ENCODE data around the gene TYMP.

TYMP gene

GRCh38 chr22:50556703-50557102, 26.9 kb upstream of the TYMP start:
- Histone ChIP-seq H3K4me3 (no peak overlapping the region), H3K27ac (no peak overlapping the region), H3K9me3 (ENCODE audit: low read depth, low read length) (no peaks in the 10 kb centered on the region), H3K9ac (ENCODE audit: insufficient read length) (no peak overlapping the region), H3K36me3 (ENCODE audit: insufficient read depth, low read length) (no peaks in the 10 kb centered on the region)
- no peak for TF ChIP-seq FOXP2 (optimal IDR thresholded peaks at IDR 0.05; ENCODE audit: control extremely low read depth, extremely low read length, insufficient read depth)
- no peak for TF ChIP-seq POLR2AphosphoS5 (IDR thresholded peaks at IDR 0.05; ENCODE audit: borderline replicate concordance, low read depth, low read length)
- no peak for TF ChIP-seq EZH2 (IDR thresholded peaks at IDR 0.05)
- DNase-seq (ENCODE audit: low read depth, low spot score), result no peak

- no peak for DNase-seq (ENCODE audit: low read depth, low spot score)
- TF ChIP-seq EZH2 (IDR thresholded peaks at IDR 0.05) (no peak), POLR2AphosphoS5 (IDR thresholded peaks at IDR 0.05; ENCODE audit: borderline replicate concordance, low read depth, low read length) (no peak), FOXP2 (optimal IDR thresholded peaks at IDR 0.05; ENCODE audit: control extremely low read depth, extremely low read length, insufficient read depth) (no peak)
- Histone ChIP-seq H3K9me3 (ENCODE audit: low read depth, low read length) (no peaks in the 10 kb centered on the region), H3K9ac (ENCODE audit: insufficient read length) (no peak overlapping the region), H3K4me3 (no peak overlapping the region), H3K36me3 (ENCODE audit: insufficient read depth, low read length) (no peaks in the 10 kb centered on the region), H3K27ac (no peak overlapping the region)
Observed at GRCh38 chr22:50553310-50553709, 23.5 kb upstream of the TYMP start.

GRCh38 chr22:50551160-50551752, 21.4 kb upstream of the TYMP start:
- TF ChIP-seq FOXP2 (optimal IDR thresholded peaks at IDR 0.05; ENCODE audit: control extremely low read depth, extremely low read length, insufficient read depth), result no peak
- no peak for TF ChIP-seq POLR2AphosphoS5 (IDR thresholded peaks at IDR 0.05; ENCODE audit: borderline replicate concordance, low read depth, low read length)
- no peak for TF ChIP-seq EZH2 (IDR thresholded peaks at IDR 0.05)
- no peak overlapping the region for H3K9ac ChIP-seq (ENCODE audit: insufficient read length)
- H3K36me3 ChIP-seq (ENCODE audit: insufficient read depth, low read length), result no peaks in the 10 kb centered on the region
- no peak overlapping the region for H3K4me3 ChIP-seq
- H3K9me3 ChIP-seq (ENCODE audit: low read depth, low read length), result no peaks in the 10 kb centered on the region
- H3K27ac ChIP-seq, result no peak overlapping the region
- no peak for DNase-seq (ENCODE audit: low read depth, low spot score)

- TF ChIP-seq EZH2 (IDR thresholded peaks at IDR 0.05), result no peak
- TF ChIP-seq POLR2AphosphoS5 (IDR thresholded peaks at IDR 0.05; ENCODE audit: borderline replicate concordance, low read depth, low read length), result no peak
- no peak for TF ChIP-seq FOXP2 (optimal IDR thresholded peaks at IDR 0.05; ENCODE audit: control extremely low read depth, extremely low read length, insufficient read depth)
- DNase-seq (ENCODE audit: low read depth, low spot score), result no peak
- no peak overlapping the region for H3K9ac ChIP-seq (ENCODE audit: insufficient read length)
- no peaks in the 10 kb centered on the region for H3K36me3 ChIP-seq (ENCODE audit: insufficient read depth, low read length)
- no peak overlapping the region for H3K4me3 ChIP-seq
- H3K27ac ChIP-seq, result no peak overlapping the region
- H3K9me3 ChIP-seq (ENCODE audit: low read depth, low read length), result no peaks in the 10 kb centered on the region
Observed at GRCh38 chr22:50550395-50550794, 20.6 kb upstream of the TYMP start.

- Histone ChIP-seq H3K4me3 (no peak overlapping the region), H3K36me3 (ENCODE audit: insufficient read depth, low read length) (no peaks in the 10 kb centered on the region), H3K9me3 (ENCODE audit: low read depth, low read length) (no peaks in the 10 kb centered on the region), H3K27ac (no peak overlapping the region), H3K9ac (ENCODE audit: insufficient read length) (no peak overlapping the region)
- DNase-seq (ENCODE audit: low read depth, low spot score), result no peak
- TF ChIP-seq FOXP2 (optimal IDR thresholded peaks at IDR 0.05; ENCODE audit: control extremely low read depth, extremely low read length, insufficient read depth) (no peak), EZH2 (IDR thresholded peaks at IDR 0.05) (no peak), POLR2AphosphoS5 (IDR thresholded peaks at IDR 0.05; ENCODE audit: borderline replicate concordance, low read depth, low read length) (no peak)
Observed at GRCh38 chr22:50548921-50549790, 19.3 kb upstream of the TYMP start.

GRCh38 chr22:50548040-50548920, 18.5 kb upstream of the TYMP start:
- no peaks in the 10 kb centered on the region for H3K9me3 ChIP-seq (ENCODE audit: low read depth, low read length)
- no peaks in the 10 kb centered on the region for H3K36me3 ChIP-seq (ENCODE audit: insufficient read depth, low read length)
- H3K27ac ChIP-seq, result no peak overlapping the region
- DNase-seq (ENCODE audit: low read depth, low spot score), result no peak
- no peak overlapping the region for H3K4me3 ChIP-seq
- TF ChIP-seq EZH2 (IDR thresholded peaks at IDR 0.05), result no peak
- TF ChIP-seq FOXP2 (optimal IDR thresholded peaks at IDR 0.05; ENCODE audit: control extremely low read depth, extremely low read length, insufficient read depth), result no peak
- no peak for TF ChIP-seq POLR2AphosphoS5 (IDR thresholded peaks at IDR 0.05; ENCODE audit: borderline replicate concordance, low read depth, low read length)
- H3K9ac ChIP-seq (ENCODE audit: insufficient read length), result no peak overlapping the region

- no peaks in the 10 kb centered on the region for H3K9me3 ChIP-seq (ENCODE audit: low read depth, low read length)
- H3K27ac ChIP-seq, result no peak overlapping the region
- no peak overlapping the region for H3K9ac ChIP-seq (ENCODE audit: insufficient read length)
- H3K36me3 ChIP-seq (ENCODE audit: insufficient read depth, low read length), result no peaks in the 10 kb centered on the region
- TF ChIP-seq FOXP2 (optimal IDR thresholded peaks at IDR 0.05; ENCODE audit: control extremely low read depth, extremely low read length, insufficient read depth) (no peak), POLR2AphosphoS5 (IDR thresholded peaks at IDR 0.05; ENCODE audit: borderline replicate concordance, low read depth, low read length) (no peak), EZH2 (IDR thresholded peaks at IDR 0.05) (no peak)
- H3K4me3 ChIP-seq, result no peak overlapping the region
- no peak for DNase-seq (ENCODE audit: low read depth, low spot score)
Observed at GRCh38 chr22:50547263-50547985, 17.6 kb upstream of the TYMP start.
